Stimulated activated naive CD4-positive, alpha-beta T cell treated with Interleukin-2 at 50 U/mL for 16 hours (primary cell): ENCODE results near the gene C8B.

Experiments used
- DNase-seq: peaks from one replicate; lab custom pipeline; 2025; lab: John Stamatoyannopoulos, UW

The C8B gene

DNA sequence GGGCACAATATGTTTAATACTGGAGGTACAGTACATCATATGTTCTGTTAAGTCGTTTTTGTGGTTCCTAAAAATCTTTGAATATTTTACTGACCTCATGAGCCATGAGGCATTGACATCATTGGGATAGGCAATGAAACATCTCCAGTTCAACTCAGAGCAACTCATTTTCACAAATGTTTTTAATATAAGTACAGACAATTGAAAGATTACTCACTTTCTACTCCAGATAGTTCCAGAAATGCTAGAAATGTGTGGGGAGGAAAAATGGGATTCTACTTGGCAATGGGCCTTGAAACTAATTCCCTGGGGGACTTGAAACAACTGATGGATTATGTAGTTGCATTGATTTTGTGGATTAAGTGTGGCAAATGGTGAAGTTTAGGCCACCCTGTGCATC lies 7.2 kb upstream of the C8B start:
- DNase-seq, result no peak

DNA sequence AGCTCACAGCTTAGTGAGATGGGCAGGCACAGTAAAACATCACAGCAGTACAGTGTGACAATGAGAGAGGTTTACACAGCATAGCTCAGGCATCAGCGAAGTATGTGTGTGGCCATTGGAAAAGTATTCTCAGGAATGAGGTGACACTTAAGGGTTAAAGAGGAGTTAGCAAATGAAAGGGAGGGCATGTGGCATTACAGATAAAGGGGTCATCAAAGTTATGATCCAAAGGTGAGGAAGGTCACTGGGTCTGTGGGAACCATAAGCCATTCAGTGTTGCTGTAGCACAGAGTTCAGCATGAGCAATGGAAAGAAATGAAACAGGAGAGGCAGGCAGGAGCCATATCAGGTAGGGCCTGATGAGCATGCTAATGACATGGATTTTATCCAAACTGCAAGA lies 4.5 kb upstream of the C8B start:
- DNase-seq, result no peak

DNA sequence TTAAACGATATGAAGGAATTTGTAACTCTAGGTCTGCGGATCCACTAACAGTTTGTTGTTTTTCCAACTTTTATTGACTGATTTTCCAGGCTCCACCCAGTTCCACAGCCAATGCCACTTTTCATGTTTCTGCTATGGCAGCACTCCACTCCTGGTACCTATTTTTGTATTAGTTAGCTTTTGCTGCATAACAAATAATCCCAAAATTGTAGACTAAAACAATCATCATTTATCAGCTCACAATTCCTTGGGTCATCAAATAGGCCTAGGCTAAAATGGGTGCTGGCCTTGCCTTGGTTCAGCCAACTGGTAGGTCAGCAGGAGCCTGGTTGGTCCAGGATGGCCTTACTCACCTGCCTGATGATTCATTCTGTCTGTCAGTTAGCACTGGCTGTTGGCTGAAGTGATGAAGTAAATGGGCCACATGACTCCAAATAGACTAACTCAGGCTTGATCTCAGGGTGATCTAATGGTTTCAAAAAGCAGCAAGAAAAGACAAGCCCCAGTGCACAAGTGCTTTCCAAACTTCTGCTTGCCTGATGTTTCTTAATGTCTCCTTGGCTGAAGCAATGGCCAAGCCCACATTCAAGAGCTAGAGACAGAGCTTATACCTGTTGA lies 3.2 kb upstream of the C8B start:
- no peak for DNase-seq

DNA sequence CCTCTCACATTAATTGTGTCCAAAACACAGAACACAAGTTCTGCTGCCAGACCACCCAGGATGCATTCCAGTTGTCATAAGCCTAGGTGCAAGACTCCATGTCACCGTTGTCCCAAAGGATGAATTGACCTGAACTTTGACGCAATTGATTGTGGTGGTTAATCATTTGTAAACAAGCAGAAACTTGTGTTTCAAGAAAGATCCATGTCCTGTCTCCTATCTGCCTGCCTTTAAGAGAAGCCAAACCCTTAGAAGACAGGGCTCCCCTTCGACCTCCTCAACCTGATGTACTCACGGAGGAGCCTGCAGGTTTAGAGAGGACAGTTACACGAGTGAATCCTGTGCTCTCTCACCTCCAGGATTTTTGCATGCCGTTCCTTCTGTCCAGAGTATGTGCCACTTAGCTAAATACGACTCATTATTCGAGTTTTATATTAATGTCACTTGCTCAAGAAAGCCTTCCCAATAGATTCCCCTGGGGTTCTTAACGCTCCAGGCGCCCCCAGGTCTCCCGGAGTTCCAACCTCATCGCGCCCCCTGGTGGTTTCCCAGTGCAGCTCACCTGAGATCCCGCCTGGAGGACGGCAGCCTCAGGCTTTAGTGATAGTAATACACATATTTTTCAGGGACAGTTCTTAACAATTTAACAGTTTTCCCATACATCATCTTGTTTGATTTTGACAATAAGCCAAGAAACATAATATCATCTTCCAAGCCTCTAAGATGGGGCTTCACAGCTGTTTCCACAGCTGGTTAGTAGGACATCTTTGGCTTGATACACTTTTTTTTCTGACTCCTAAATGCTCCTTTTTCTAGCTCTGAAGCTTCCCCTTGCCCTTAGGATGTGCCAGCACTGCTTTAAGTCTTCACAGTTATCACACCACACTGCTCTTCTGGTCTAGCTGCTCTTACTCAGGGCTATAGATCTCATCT lies 2.4 kb upstream of the C8B start:
- no peak for DNase-seq

DNA sequence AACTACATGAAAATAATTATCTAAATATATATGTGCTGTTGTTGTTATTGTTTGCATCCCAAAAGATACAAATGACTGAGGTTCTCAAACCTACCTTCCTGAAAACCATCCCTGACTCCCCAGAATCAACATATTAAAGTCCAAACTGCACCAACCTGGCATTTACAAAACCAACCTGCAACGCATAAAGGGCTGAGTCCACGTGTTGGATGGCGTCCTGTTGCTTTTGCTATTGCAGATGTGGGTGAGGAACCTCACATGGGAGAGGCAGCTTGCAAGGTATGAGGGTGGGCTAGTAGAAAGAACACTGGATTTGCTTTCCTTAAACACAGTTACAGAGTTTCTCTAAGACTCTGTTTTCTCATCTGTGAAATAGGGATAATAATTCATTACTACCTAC lies 1.5 kb upstream of the C8B start:
- DNase-seq, result no peak

DNA sequence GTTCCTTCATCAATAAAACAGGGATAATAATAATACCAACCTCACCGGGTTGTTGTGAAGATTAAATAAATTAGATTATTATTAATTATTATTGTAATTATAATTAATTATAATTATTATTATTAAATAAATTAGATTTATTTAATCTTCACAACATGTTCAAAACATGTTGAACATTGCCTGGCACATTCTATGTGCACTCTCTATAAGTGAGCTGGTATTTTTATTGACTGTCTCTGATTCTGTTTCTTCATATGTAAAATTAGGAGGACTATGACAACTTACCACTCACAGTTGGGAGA lies 834 bp upstream of the C8B start:
- DNase-seq, result no peak

DNA sequence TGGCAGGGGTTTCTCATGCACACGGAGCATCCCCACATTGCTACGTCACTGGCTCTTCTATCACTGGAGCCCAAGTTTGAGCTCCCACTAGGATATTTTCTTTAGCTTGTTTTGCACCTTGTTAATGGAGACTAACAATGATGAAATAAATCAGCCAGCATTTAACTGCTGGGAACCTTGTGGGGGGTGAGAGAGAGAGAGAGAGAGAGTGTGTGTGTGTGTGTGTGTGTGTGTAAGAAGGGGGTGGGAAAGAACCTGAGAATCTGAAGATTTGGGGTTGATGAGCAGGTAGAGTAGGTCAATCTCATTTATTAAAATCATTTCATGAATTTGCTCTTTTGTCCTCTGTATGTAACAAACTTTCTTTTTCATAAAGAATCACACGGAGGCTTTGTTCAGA lies 624 bp downstream of the C8B start:
- no peak for DNase-seq

DNA sequence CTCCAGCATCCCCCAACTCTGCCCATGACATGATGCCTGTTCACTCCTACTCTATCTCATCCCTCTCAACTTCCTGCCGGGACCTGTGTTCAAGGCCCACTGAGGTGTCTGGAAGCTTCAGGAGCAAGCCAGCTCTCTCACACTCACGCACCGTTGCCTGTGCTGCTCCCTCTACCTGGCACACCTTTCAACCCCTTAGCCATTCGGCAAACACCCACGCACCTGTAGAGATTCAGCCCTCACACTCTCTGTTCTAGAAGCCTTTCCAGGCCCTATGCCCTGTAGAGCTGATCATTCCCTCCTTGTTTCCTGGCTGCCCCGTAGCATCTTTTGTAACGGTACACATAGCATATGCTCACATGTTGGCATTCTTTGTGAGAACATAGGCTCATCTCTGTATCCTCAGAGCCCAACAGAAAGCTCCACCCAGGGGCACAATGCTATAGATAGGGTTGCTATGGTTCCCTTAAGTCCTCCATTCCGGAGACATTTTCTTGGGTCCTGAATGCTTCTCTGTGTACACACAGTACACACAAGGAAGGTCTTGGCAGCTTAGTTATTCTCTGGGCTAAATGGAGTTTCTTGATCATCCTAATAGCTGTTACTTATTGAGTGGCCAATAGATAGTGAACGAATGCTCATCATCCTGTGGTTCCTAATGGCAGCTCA lies 1.3 kb downstream of the C8B start:
- no peak for DNase-seq

DNA sequence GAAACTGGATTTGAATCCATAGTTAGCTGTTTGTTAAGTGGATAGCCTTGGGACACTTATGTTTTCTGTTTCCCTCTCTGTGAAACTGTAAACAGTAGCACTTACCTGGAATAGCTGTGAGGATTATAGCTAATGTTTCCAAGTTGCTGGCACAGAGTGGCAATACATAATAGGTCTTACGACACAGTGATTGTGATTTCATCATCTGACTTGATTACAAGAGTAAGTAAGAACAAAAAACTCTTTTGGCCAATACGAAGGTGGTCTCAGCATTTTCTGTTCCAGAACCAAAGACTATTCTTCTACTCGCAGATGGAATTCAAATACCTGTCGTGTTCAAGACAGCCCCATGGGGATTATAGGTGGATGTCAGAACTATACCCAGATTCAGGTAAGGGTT lies 2.1 kb downstream of the C8B start:
- DNase-seq, result no peak

DNA sequence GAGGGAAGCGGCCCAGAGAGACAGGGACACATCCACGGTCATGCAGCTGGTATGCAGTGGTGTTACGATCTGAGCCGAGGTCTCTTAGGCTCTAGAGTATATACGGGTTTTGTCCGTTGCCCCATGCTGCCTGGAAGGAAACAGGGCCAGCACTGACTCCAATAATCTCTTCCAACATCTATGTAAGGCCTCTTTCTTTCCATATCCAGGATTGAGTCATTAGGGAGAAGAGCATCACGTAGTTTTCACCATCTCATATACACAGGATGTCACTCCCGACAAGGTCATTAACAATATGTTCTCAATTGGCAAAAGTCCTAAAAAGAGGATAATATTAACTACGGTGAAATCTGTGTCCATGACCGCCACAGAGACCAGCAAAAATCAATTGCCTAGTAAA lies 4.4 kb downstream of the C8B start:
- DNase-seq, result no peak

DNA sequence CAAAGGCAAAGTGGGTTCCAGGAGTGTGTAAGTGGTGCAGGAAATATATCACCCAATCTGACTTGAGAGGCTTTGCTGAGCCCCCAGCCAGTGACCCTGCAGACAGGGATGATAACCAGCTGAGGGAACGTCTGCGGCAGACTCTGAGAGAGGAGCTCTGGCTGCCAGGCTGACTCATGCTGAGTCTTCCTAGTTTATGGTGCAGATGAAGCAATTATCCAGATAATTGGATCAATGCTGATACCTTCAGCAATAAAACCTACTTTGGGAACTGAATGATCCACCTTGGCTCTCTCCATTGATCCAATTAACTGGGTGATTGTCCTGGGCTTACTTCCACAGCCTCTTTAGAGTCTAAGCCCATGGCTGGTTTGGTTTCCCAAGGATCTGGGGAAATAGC lies 7.3 kb downstream of the C8B start:
- no peak for DNase-seq

DNA sequence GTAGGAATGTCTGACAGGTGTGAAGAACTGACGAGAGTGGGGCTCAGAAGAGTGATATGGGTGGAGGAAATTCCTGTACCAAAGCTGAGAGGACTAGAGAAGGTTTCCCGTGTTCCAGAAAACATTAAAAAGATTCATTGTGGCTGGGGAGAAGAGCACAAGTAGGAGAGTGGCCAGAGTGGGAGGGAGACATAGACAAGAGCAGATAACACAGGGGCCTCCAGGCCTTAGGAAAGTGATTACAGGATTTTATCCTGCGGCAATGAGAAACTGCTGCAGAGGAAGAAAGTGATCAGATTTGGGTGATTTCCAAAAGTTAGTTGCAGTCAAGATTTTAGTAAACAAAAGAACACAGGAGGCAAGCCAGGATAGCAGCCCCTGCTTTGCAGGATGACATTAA lies 7.9 kb downstream of the C8B start:
- no peak for DNase-seq

DNA sequence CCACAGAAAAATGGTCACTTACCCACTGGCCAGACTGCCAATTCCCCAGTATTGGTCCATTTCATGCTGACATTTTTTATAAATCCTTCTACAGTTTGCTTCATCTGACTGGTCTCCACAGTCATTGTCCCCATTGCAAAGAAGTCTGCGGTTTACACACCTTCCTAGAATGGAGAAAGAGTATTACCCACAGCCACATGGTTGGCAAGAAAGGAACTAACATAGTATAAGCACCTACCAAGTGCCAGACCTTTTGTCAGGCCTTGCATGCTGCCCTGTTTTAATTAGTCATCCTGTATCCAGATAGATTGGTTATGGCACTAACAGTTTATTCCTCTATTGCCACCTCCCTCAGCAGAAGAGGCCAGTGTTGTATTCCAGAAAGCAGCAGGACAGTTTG lies 11.2 kb downstream of the C8B start:
- DNase-seq, result no peak

DNA sequence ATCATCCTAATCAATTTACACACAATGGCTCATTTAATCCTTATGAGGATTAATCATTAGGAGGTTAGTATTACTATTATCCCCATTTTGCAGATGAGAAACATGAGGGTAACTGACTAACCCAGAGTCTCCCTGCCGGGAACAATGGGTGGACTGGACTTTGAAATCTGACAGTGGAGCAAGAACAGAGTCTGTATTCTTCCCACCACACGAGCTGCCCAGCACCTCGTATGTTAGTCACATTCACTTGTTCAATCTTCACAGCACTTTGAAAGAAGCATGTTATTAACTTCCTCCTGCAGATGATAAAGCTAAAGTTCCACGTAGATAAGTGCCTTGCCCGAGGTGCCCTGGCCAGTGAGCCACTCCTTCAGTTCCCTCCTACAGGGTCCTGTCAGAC lies 12.4 kb downstream of the C8B start:
- DNase-seq, result no peak

DNA sequence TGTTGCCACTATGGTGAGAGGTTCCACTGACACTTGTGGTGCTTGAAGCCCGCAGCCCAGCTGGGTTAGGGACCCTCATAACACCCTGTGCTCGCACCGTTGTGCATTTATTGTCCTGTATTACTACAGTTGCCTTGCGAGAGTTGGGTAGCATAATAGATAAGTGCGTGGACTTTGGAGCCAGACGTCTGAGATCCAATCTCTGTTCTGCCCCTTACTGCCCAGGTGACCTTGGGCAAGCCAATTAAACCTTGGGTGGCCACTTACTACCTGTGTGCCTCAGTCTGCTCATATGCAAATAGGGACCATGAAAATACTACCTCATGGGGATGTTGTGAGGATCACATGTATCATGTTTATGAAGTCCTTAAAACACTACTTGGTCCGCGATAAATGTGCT lies 13.3 kb downstream of the C8B start:
- DNase-seq, result no peak

DNA sequence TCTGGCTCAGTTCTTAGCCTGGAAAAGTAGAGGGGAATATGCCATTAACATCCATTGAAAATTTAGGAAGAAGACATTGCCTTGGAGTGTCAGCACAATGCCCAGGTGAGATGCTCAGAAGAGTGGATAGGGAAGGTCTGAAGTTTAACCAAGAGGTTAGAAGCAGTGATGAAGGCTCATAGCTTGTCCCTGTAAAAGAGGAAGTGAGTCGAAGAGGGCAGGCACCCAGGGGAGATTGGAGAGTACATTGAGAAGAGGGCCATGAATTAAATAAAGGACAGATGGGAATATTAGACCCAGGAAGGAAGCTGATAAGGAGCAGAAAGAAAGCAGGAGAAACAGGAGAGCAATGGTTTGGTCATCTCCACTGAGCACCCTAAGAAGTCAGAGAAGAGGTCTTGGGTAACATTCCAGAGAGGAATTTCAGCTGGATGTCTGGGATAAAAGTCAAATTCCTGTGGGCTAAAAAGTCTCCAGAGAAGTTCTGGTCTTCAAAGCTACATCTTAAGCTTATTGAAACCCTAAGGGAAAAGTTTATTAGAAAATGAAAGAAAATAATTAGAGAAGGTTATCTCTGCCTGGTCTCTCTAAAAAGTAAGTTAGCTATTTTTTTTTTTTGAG lies 17.3 kb downstream of the C8B start:
- no peak for DNase-seq

DNA sequence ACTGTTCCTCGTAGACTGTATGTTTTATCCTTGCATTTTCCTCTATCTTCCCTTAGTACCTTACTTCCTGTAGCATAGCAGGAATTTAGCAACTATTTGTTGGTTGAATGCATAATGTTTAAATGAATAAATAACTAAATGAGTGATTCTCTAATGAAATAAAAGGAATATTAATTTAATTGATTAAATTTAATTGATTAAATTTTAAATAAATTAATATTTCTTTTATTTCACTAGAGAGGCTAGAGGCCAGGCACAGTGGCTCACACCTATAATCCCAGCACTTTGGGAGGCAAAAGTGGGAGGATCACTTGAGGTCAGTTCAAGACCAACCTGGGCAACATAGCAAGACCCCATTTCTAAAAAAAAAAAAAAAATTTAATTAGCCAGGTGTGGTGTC lies 25.8 kb downstream of the C8B start:
- DNase-seq, result no peak

DNA sequence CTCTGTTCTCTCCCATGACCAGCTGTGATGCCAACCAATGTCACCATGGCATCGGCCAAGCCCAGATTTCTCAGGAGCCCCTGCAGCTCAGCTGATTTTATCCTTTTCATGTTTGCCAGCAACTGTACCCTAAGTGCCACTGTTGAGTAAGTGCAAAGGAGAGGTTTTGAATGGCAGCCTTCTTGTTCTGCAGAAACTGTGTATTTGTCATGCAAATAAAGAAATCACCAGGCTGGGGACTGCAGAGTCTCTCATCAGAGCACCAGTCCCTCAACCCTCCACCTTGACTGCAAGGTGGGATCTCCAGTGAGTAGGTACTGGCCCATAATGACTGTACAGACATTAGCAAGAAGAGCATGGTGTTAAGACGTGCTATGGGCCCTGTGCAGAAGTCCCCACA lies 26.6 kb downstream of the C8B start:
- no peak for DNase-seq

DNA sequence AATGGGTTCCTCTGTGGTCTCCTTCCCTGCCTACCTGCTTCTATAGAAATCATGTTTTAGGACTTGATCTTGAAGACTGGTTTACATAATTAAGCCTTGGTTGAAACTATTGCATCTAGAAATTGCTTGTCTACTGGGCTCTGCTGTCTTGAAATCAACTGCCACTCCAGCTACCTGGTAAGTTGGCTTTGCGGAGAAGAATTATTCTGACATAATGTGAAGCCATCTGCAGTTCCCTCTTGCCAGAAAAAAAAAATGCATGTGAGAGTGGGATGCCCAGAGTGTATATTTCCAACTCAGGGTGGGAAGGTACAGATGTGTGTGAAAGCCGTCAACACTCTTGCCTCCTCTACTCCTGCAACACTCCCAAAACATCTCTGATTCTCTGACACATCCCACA lies 27.2 kb downstream of the C8B start:
- no peak for DNase-seq

DNA sequence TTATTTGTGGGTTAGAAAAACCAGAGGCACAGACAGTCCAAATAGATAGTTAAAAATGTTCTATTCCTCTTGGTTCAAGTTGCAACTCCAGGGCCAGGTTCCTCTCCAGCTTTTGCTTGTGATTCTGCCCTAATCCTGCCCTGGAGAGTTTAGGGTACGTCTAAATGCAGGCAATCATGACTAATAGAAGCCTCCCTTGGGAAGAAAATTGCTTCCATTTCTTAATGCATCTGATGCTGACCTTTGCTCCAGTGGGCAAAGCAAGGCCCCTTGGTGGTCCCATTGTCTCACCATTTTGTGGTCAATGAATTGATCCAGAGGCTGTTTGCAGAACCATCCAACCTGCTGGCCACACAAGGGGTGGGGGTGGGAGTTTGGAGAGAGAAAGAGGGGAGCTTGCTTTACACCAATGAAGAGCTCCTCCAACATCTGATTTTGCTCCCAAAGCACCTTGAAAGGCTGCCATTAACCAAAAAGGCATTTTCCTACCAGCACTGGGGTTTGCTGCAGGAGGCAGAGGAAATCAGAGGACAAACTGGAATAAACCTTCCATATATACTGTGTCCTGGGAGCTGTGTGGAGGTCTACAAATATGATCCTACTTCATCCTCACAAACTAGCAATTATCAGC lies 31.3 kb downstream of the C8B start:
- no peak for DNase-seq

DNA sequence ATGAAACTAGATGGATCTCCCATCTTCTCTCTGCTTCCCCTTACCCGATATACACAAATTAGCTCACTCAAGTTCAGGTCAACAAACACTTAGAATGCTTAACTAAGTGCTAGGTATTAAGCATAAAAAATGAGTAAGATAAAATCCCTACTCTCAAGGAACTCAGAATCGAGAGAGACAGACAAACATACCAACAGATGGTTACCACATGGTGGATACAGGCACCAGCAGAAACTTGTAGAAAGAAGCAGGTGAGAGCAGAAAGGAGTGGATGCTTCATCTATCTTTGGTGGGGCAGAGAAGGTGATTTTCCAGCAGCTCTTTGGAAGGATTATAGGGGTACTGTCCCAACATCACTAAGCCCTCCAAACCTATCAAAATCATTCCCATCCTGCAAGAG lies 32.2 kb downstream of the C8B start:
- no peak for DNase-seq

DNA sequence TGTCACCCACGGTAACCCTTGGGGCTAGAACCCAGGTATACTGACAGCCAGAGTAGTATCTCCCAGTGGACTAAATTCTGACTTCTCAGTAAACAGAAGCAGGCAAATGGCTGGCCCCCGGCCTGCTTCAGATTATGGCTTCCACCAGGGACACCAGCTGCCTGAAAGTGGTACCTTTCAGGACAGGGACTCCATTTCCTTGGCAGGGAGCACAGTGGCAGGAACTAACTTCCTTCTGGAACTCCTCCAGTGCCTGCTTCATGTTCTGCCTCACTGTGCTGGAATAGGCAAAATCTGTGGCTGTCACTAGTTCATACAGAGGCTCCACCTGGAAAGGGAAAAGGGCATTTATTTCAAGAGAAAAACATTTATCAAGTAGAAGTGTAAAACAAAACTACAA lies 32.7 kb downstream of the C8B start:
- no peak for DNase-seq

DNA sequence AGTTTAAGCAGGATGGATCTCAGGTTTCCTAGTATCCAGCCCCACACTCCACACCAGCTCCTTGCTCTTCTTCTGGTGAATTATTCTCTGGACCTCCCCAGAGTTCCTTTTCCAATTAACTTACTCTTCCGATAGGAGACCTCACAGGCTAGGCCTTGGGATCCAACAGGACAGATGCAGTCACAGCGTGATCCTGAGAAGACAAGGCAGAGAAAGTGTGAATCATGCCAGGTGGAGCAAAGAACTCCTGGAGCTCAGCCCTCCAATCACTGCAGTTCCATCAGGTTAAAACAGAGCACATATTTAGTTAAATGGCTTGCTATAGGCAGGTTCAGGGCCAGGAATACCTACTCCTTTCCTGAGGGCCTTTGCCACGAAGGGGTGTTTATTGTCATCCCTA lies 34.1 kb downstream of the C8B start:
- no peak for DNase-seq
